ENCODE measurements around the gene LCP2. TPM values are rescaled to one million over a fixed set of nuclear protein-coding genes. Genes with fewer than 3 reads are reported as not detected.

The LCP2 gene
- total RNA-seq, 2 donors from 2014 or later, result 1.6 to 2.6 TPM

GRCh38 chr5:170223906-170224305, 73.7 kb downstream of the LCP2 start:
- Histone ChIP-seq H3K9me3 (no peaks in the 10 kb centered on the region), H3K36me3 (replicated peaks in 1 of 2; ENCODE audit: insufficient read depth in 1 of 2, low read depth in 2 of 2) (no peaks in the 10 kb centered on the region), H3K4me3 (no peak overlapping the region), H3K27ac (no peak overlapping the region), H3K4me1 (no peaks in the 10 kb centered on the region), H3K27me3 (no peaks in the 10 kb centered on the region)
- intact Hi-C loops (cut with DNase I), result loop anchor here (10.0 kb wide), 1 partner anchor 191 kb away; no protein-coding TSS in a partner anchor
- DNase-seq (no peak), ATAC-seq (no peak)
- 64 to 71% methylated on average over 5 of the region's 5 CpGs for WGBS, 2 donors
- TF ChIP-seq CTCF (IDR thresholded peaks at IDR 0.05), result no peak
- no peak for TF ChIP-seq POLR2A (IDR thresholded peaks at IDR 0.05)

GRCh38 chr5:170223360-170223759, 74.2 kb downstream of the LCP2 start:
- no peaks in the 10 kb centered on the region for H3K36me3 ChIP-seq (replicated peaks in 1 of 2; ENCODE audit: insufficient read depth in 1 of 2, low read depth in 2 of 2)
- TF ChIP-seq CTCF (IDR thresholded peaks at IDR 0.05) (no peak), POLR2A (IDR thresholded peaks at IDR 0.05) (no peak)
- H3K4me1 ChIP-seq, result no peaks in the 10 kb centered on the region
- no peak overlapping the region for H3K4me3 ChIP-seq
- intact Hi-C loops (cut with DNase I), result loop anchor here (10.0 kb wide), 1 partner anchor 191 kb away; no protein-coding TSS in a partner anchor
- H3K27ac ChIP-seq, result no peak overlapping the region
- ATAC-seq (no peak), DNase-seq (no peak)
- H3K9me3 ChIP-seq, result no peaks in the 10 kb centered on the region
- no peaks in the 10 kb centered on the region for H3K27me3 ChIP-seq

- ATAC-seq, result no peak
- H3K27ac ChIP-seq, result no peak overlapping the region
- intact Hi-C loops (cut with DNase I), result loop anchor here (10.0 kb wide), 1 partner anchor 193 kb away; no protein-coding TSS in a partner anchor
- H3K9me3 ChIP-seq, result no peaks in the 10 kb centered on the region
- H3K36me3 ChIP-seq (replicated peaks in 1 of 2; ENCODE audit: insufficient read depth in 1 of 2, low read depth in 2 of 2), result no peaks in the 10 kb centered on the region
- H3K4me3 ChIP-seq, result no peak overlapping the region
- H3K27me3 ChIP-seq, result no peaks in the 10 kb centered on the region
- 46 to 53% methylated on average over 6 of the region's 6 CpGs for WGBS, 2 donors
- H3K4me1 ChIP-seq, result no peaks in the 10 kb centered on the region
- DNase-seq, result no peak
- TF ChIP-seq CTCF (IDR thresholded peaks at IDR 0.05) (no peak), POLR2A (IDR thresholded peaks at IDR 0.05) (no peak)
Observed at GRCh38 chr5:170221327-170221741, 76.2 kb downstream of the LCP2 start.

GRCh38 chr5:170220191-170220590, 77.4 kb downstream of the LCP2 start:
- TF ChIP-seq CTCF (IDR thresholded peaks at IDR 0.05) (no peak), POLR2A (IDR thresholded peaks at IDR 0.05) (no peak)
- DNase-seq, result no peak
- intact Hi-C loops (cut with DNase I), result loop anchor here (10.0 kb wide), 1 partner anchor 195 kb away; no protein-coding TSS in a partner anchor

GRCh38 chr5:170219615-170220014, 78.0 kb downstream of the LCP2 start:
- TF ChIP-seq POLR2A (IDR thresholded peaks at IDR 0.05) (no peak), CTCF (IDR thresholded peaks at IDR 0.05) (no peak)
- intact Hi-C loops (cut with DNase I), result loop anchor here (10.0 kb wide), 1 partner anchor 195 kb away; no protein-coding TSS in a partner anchor
- H3K4me1 ChIP-seq, result no peaks in the 10 kb centered on the region
- no peaks in the 10 kb centered on the region for H3K27me3 ChIP-seq
- H3K36me3 ChIP-seq (replicated peaks in 1 of 2; ENCODE audit: insufficient read depth in 1 of 2, low read depth in 2 of 2), result no peaks in the 10 kb centered on the region
- H3K27ac ChIP-seq, result no peak overlapping the region
- 63 to 71% methylated on average over 2 of the region's 2 CpGs for WGBS, 2 donors
- ATAC-seq (no peak), DNase-seq (no peak)
- H3K4me3 ChIP-seq, result no peak overlapping the region
- H3K9me3 ChIP-seq, result no peaks in the 10 kb centered on the region

More at GRCh38 chr5:170220191-170220590, 77.4 kb downstream of the LCP2 start:
- no peaks in the 10 kb centered on the region for H3K27me3 ChIP-seq
- H3K9me3 ChIP-seq, result no peaks in the 10 kb centered on the region
- no peak overlapping the region for H3K27ac ChIP-seq
- 62 to 69% methylated on average over 2 of the region's 2 CpGs for WGBS, 2 donors
- no peak for ATAC-seq
- H3K36me3 ChIP-seq (replicated peaks in 1 of 2; ENCODE audit: insufficient read depth in 1 of 2, low read depth in 2 of 2), result no peaks in the 10 kb centered on the region
- H3K4me3 ChIP-seq, result no peak overlapping the region
- no peaks in the 10 kb centered on the region for H3K4me1 ChIP-seq
